PFSK-1 (cell line): Measurements from ENCODE around the gene TAF1B.

Experiments used
- POLR2AphosphoS5 ChIP-seq: IDR thresholded peaks from 2 replicates; pipeline ENCODE4 v1.6.1; 2012; ENCODE audit warnings: low read depth, mild to moderate bottlenecking, control low read depth, low read length, moderate library complexity
- REST ChIP-seq, 2 experiments: IDR thresholded peaks; 2 replicates each; pipeline versions ENCODE4 v1.6.1 to v1.8.0; 2011 to 2012; ENCODE audit warnings: low read depth in 2 of 2, low read length in 2 of 2, control low read depth in 1 of 2, inconsistent platforms in 1 of 2, mild to moderate bottlenecking in 1 of 2, moderate library complexity in 1 of 2; ENCODE audit not compliant: insufficient read depth in 1 of 2
- SIN3A ChIP-seq: IDR thresholded peaks from 2 replicates; pipeline ENCODE4 v1.6.1; 2012; ENCODE audit warnings: mild to moderate bottlenecking, low read length, moderate library complexity, borderline replicate concordance; ENCODE audit not compliant: insufficient read depth
- TAF1 ChIP-seq: IDR thresholded peaks from 2 replicates; pipeline ENCODE4 v1.6.1; 2012; ENCODE audit warnings: low read length, control low read depth, borderline replicate concordance; ENCODE audit not compliant: insufficient read depth

GRCh38 chr2:9889812-9890261 is 46.6 kb downstream of the TAF1B start:
- TF ChIP-seq POLR2AphosphoS5 (no peak), REST (IDR thresholded peaks at IDR 0.05; ENCODE audit: insufficient read depth in 1 of 2, low read depth in 2 of 2, low read length in 2 of 2) (no peak), TAF1 (no peak), SIN3A (no peak)
